ENCODE results near the gene FNBP1L.
A peak's percentile ranks its signal among the peaks of the same experiment; 100 is the strongest.

FNBP1L gene

GRCh38 chr1:93483606-93484005, 35.7 kb downstream of the FNBP1L start:
- TF ChIP-seq, protein P1, sequence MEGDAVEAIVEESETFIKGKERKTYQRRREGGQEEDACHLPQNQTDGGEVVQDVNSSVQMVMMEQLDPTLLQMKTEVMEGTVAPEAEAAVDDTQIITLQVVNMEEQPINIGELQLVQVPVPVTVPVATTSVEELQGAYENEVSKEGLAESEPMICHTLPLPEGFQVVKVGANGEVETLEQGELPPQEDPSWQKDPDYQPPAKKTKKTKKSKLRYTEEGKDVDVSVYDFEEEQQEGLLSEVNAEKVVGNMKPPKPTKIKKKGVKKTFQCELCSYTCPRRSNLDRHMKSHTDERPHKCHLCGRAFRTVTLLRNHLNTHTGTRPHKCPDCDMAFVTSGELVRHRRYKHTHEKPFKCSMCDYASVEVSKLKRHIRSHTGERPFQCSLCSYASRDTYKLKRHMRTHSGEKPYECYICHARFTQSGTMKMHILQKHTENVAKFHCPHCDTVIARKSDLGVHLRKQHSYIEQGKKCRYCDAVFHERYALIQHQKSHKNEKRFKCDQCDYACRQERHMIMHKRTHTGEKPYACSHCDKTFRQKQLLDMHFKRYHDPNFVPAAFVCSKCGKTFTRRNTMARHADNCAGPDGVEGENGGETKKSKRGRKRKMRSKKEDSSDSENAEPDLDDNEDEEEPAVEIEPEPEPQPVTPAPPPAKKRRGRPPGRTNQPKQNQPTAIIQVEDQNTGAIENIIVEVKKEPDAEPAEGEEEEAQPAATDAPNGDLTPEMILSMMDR (conservative IDR thresholded peaks at IDR 0.05; ENCODE audit: low read length): no peak
- H3K4me3 ChIP-seq (ENCODE audit: low read length): no peak overlapping the region
- no peak for DNase-seq (ENCODE audit: low read depth)

GRCh38 chr1:93488207-93488606, 40.3 kb downstream of the FNBP1L start:
- TF ChIP-seq, protein P1 (conservative IDR thresholded peaks at IDR 0.05; ENCODE audit: low read length): no peak
- H3K4me3 ChIP-seq (ENCODE audit: low read length): no peak overlapping the region
- DNase-seq (ENCODE audit: low read depth): no peak

DNA sequence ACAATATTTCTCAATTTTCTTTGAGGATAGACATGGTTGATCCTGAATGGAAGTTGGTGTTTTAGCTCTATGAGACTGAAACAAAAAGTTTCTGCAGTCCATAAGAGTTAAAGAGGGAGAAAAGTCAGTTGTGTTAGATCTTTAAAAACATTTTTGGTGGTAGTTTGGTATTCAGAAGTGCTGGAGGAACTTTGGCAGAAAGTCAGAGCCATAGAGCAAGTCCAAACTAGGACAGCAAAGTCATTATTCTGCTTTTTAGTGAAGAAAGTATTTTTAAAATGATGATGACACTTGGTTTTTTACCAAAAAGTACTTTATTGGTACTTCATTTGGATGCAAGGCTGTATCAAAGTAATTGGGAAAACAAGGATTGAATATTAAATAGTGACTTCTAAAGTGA, 41.8 kb downstream of the FNBP1L start:
- TF ChIP-seq, protein P1 (conservative IDR thresholded peaks at IDR 0.05; ENCODE audit: low read length): no peak
- H3K4me3 ChIP-seq (ENCODE audit: low read length): no peak overlapping the region
- peak; percentile 55 for DNase-seq (ENCODE audit: low read depth)

GRCh38 chr1:93490357-93490756, 42.4 kb downstream of the FNBP1L start:
- TF ChIP-seq, protein P1 (conservative IDR thresholded peaks at IDR 0.05; ENCODE audit: low read length): no peak
- H3K4me3 ChIP-seq (ENCODE audit: low read length): no peak overlapping the region
- DNase-seq (ENCODE audit: low read depth): no peak

- H3K4me3 ChIP-seq (ENCODE audit: low read length): no peak overlapping the region
- DNase-seq (ENCODE audit: low read depth): no peak
Observed at GRCh38 chr1:93495911-93496310, 48.0 kb downstream of the FNBP1L start.

DNA sequence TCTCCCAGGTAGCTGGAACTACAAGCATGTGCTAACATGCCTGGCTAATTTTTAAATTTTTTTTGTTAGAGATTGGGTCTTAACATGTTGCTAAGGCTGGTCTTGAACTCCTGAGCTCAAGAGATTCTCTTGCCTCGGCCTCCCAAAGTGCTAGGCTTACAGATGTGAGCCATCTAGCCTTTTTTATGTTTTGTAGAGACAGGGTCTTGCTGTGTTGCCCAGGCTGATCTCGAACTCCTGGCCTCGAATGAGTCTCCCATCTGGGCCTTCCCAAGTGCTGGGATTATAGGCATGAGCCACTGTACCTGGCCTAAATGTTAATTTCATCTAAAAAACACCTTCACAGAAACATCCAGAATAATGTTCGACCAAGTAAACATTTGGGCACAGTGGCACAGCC, 48.6 kb downstream of the FNBP1L start:
- H3K4me3 ChIP-seq (ENCODE audit: low read length): no peak overlapping the region
- no peak for DNase-seq (ENCODE audit: low read depth)
- TF ChIP-seq, protein P1 (conservative IDR thresholded peaks at IDR 0.05; ENCODE audit: low read length): no peak

More at GRCh38 chr1:93495911-93496310, 48.0 kb downstream of the FNBP1L start:
- TF ChIP-seq, protein P1 (conservative IDR thresholded peaks at IDR 0.05; ENCODE audit: low read length): no peak

GRCh38 chr1:93499075-93499474, 51.2 kb downstream of the FNBP1L start:
- TF ChIP-seq, protein P1 (conservative IDR thresholded peaks at IDR 0.05; ENCODE audit: low read length): no peak
- no peak for DNase-seq (ENCODE audit: low read depth)
- no peak overlapping the region for H3K4me3 ChIP-seq (ENCODE audit: low read length)

All from AG10803 (cell line).